H1 (cell line): ENCODE results near the gene MYO9B.

Source experiments
- ATF2 ChIP-seq: IDR thresholded peaks from 2 replicates; pipeline ENCODE4 v1.6.1; 2012; ENCODE audit warnings: low read length, inconsistent platforms
- CTCF ChIP-seq, 3 experiments: IDR thresholded peaks; 1 replicate in 2 of 3; 2 replicates in 1 of 3; pipeline versions ENCODE4 v1.5.1 to v1.6.1; 2011; ENCODE audit warnings: low read length in 3 of 3, mild to moderate bottlenecking in 3 of 3, inconsistent platforms in 2 of 3, low read depth in 1 of 3, moderate library complexity in 1 of 3; ENCODE audit not compliant: insufficient read depth in 1 of 3; ENCODE audit errors: control extremely low read depth in 1 of 3
- EP300 ChIP-seq, 2 experiments: IDR thresholded peaks; 1 replicate in 1 of 2; 2 replicates in 1 of 2; pipeline ENCODE4 v1.6.1; 2011 to 2012; ENCODE audit warnings: low read depth in 2 of 2, low read length in 2 of 2, mild to moderate bottlenecking in 2 of 2, borderline replicate concordance in 1 of 2, inconsistent platforms in 1 of 2, moderate library complexity in 1 of 2
- EZH2 ChIP-seq: fragments of 200-600 bp; sonication (generic); IDR thresholded peaks from 2 replicates; pipeline ENCODE4 v1.7.1; 2012; ENCODE audit warnings: low read depth, mild to moderate bottlenecking, moderate library complexity, low read length, inconsistent platforms; ENCODE audit not compliant: severe bottlenecking
- FOSL1 ChIP-seq: IDR thresholded peaks from 2 replicates; pipeline ENCODE4 v1.6.1; 2011; ENCODE audit warnings: mild to moderate bottlenecking, low read depth, low read length, moderate library complexity; ENCODE audit not compliant: insufficient read depth
- HDAC2 ChIP-seq, 2 experiments: fragments of 300-600 bp in 1 of 2; sonication (generic) in 1 of 2; IDR thresholded peaks; 2 replicates each; pipeline ENCODE4 v1.6.1; 2011 to 2012; ENCODE audit warnings: low read depth in 2 of 2, low read length in 2 of 2, mild to moderate bottlenecking in 2 of 2, moderate library complexity in 2 of 2, borderline replicate concordance in 1 of 2, inconsistent platforms in 1 of 2
- KDM1A ChIP-seq: fragments of 200-600, 300-600 bp; sonication (generic); IDR thresholded peaks from 2 replicates; pipeline ENCODE4 v1.7.1; 2016; ENCODE audit warnings: mild to moderate bottlenecking, low read length, borderline replicate concordance
- MAX ChIP-seq: IDR thresholded peaks from 2 replicates; pipeline ENCODE4 v1.6.1; 2012; ENCODE audit warnings: inconsistent platforms
- POLR2A ChIP-seq, 2 experiments: IDR thresholded peaks; 1 replicate in 1 of 2; 2 replicates in 1 of 2; pipeline ENCODE4 v1.6.1; 2011; ENCODE audit warnings: low read depth in 2 of 2, low read length in 2 of 2, mild to moderate bottlenecking in 2 of 2; ENCODE audit errors: control extremely low read depth in 1 of 2
- POLR2AphosphoS5 ChIP-seq: IDR thresholded peaks from 2 replicates; pipeline ENCODE4 v1.6.1; 2011; ENCODE audit warnings: low read depth, low read length
- SUZ12 ChIP-seq: fragments of 200-600 bp; sonication (generic); IDR thresholded peaks from 2 replicates; pipeline ENCODE4 v1.6.1; 2012; ENCODE audit warnings: mild to moderate bottlenecking, inconsistent platforms, low read length, moderate library complexity, mixed read lengths
- TEAD4 ChIP-seq: IDR thresholded peaks from 2 replicates; pipeline ENCODE4 v1.6.1; 2012; ENCODE audit warnings: low read depth, low read length, inconsistent platforms, mixed read lengths

- TF ChIP-seq TEAD4 (no peak), KDM1A (no peak), POLR2AphosphoS5 (no peak), EZH2 (no peak), ATF2 (no peak), FOSL1 (no peak), CTCF (IDR thresholded peaks at IDR 0.05; ENCODE audit: control extremely low read depth in 1 of 3, insufficient read depth in 1 of 3, low read depth in 1 of 3, low read length in 3 of 3) (no peak), SUZ12 (no peak), MAX (no peak), HDAC2 (IDR thresholded peaks at IDR 0.05; ENCODE audit: borderline replicate concordance in 1 of 2, low read depth in 2 of 2, low read length in 2 of 2) (no peak), POLR2A (IDR thresholded peaks at IDR 0.05; ENCODE audit: control extremely low read depth in 1 of 2, low read depth in 2 of 2, low read length in 2 of 2) (no peak), EP300 (IDR thresholded peaks at IDR 0.05; ENCODE audit: borderline replicate concordance in 1 of 2, low read depth in 2 of 2, low read length in 2 of 2) (no peak)
These were observed 131.4 kb downstream of the MYO9B start for GRCh38 chr19:17206736-17207581.
